ENCODE results near the gene DICER1.

The DICER1 gene

DNA sequence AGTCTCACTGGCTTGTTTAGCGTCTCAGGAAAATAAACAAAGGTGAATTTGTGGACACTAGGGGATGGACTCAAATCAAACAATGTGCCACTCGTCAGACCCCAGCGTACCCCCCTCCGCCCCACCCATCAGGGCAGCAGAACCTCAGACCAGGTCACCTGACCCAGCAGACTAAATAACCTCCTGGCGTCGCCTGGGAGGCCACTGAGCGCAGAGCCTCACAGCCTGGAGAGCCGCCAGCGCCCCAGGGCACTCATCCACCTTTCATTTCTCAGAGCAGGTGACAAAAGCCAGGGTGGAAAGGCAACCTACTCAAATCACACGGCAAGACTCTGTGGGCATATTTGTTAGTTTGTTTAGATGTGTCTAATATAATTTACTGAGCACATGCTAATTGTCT, 100.9 kb downstream of the DICER1 start:
- DNase-seq: no peak

DNA sequence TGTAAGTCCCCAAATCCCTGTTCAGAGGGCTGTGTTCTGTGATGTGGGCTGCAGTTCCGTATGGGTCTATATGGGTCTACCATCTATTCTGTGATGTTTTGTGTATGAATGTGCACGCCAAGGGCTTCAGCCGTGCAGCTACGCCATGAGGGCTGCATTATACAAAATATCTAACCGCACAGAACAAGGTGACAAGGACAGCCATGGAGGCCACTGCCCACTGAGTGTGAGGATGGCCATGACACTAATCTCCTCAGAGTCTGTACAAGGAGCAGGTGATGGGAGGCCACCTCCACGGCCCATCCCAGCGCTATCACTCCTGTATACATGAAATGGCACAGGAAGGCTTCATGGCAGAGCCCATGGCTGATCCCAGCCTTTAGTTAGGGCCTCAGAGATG, 102.0 kb downstream of the DICER1 start:
- DNase-seq: no peak

DNA sequence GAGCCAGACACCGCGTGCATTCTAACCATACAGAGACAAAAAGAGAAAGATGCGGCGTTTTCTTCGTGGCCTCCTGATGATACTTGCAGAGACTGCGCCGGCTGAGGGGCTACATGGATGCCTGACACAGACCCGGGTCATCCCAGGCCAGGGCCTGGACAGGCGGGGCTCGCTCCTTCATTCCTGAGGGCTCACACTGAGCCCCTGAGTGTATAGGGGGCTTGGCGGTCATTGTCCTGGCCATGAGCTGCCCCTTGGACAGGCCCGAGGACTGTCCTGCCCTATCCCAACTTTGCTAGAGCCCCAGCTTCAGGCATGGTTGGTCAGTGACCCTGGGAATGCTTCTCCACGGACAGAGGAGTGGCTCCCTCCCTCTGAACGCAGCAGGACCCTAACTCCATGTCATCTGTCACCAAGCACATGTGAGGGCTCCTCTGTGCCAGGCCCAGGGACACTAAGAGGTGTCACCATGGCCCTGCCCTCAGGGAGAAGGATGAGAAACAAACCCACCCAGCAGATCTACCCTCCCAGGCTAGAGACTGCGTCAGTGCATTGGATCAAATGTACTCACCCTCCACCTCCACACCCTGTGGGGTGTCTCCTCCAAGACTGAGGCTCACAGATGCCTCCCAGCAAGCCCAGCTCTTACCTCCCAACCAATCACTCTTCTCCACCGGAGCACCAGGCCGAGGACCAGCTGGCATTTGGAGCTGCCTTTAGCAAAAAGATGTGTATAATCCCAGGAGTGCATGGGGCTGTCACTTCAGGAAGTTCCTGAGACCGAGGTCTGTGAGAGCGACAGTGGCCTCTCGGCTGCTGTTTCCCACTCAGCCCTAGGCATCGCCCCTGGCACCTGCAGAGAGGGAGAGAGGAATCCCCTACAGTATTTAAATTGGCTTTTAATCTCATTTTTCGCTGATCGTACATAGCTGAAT, 102.7 kb downstream of the DICER1 start:
- no peak for DNase-seq

DNA sequence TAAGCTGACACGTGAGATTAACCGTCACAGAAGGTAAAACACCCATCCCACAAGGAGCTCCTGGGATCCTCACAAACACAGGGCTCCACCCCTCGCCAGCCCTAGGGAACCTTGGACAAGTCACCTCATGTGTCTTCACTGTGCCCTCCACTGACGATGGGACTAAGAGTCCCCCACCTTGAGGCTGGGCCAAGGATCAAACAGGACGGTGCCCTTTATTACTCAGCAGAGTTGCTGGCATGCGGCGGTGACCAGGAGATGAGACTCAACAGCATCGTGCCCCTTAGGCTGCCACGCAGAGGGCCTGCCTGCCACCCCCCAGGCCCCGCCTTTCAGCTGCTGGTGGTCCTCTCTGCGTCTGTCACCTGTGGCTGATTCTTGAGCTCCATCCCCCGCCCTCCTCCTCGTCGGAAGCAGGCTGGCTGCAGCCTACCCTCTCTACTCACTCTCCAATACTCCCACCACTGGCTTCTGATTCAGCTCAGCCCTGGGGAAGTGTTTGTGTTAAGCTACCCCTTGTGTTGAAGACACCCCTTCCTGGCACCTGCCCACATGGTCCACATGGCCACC, 105.2 kb downstream of the DICER1 start:
- DNase-seq: no peak

DNA sequence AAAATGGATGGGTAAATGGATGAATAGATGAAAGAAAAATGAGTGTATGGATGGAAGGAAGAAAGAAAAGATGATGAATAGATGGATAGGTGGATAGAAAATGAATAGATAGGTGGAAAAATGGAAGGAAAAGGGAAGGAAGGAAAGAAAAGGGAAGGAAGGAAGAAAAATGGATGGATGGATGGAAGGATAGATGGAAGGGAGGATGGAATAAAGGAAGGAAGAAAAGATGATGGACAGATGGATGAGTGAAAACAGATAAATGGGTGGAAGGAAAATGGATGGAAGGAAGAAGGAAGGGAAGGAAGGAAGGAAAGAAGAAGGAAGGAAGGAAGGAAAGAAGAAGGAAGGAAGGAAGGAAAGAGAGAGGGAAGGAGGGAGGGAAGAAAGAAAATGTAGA, 107.4 kb downstream of the DICER1 start:
- no peak for DNase-seq

DNA sequence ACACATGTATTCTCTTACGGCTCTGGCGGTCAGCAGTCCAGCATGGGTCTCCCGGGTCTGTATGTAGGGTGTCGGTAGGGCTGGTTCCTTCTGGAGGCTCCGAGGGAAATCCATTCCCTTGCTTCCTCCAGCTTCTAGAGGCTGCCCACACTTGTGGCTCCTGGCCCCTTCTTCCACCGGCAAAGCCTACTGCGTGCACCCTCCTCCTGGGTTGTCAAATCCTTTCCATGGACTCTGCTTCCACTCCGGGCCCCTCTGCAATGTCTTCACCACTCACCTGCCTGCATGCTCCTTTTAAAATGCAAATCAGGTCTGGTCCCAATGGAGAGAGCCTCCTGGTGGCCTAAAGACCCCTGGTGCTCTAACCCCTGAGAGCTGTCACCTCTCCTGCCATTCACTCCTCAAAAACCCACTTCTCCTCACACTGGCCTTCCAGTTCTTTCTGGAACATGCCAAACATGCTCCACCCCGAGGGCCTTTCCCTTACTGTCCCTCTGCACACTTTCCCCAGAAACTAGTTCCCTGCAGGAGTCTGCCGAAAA, 108.5 kb downstream of the DICER1 start:
- DNase-seq: no peak

DNA sequence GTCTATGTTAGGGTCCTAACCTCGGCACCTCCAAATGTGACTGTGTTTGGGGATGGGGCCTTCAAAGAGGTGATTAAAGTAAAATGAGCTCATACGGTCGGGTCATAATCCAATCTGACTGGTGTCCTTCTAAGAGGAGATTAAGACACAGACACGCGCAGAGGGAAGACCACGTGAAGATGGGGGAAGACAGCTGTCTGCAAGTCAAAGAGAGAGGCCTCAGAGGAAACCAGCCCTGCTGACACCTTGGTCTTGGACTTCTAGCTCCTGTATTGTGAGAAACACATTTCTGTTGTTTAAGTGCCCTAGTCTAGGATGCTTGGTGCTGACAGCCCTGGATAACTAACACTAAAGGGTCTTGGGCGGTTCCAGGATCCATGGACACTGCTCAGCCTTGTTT, 109.6 kb downstream of the DICER1 start:
- DNase-seq: no peak

DNA sequence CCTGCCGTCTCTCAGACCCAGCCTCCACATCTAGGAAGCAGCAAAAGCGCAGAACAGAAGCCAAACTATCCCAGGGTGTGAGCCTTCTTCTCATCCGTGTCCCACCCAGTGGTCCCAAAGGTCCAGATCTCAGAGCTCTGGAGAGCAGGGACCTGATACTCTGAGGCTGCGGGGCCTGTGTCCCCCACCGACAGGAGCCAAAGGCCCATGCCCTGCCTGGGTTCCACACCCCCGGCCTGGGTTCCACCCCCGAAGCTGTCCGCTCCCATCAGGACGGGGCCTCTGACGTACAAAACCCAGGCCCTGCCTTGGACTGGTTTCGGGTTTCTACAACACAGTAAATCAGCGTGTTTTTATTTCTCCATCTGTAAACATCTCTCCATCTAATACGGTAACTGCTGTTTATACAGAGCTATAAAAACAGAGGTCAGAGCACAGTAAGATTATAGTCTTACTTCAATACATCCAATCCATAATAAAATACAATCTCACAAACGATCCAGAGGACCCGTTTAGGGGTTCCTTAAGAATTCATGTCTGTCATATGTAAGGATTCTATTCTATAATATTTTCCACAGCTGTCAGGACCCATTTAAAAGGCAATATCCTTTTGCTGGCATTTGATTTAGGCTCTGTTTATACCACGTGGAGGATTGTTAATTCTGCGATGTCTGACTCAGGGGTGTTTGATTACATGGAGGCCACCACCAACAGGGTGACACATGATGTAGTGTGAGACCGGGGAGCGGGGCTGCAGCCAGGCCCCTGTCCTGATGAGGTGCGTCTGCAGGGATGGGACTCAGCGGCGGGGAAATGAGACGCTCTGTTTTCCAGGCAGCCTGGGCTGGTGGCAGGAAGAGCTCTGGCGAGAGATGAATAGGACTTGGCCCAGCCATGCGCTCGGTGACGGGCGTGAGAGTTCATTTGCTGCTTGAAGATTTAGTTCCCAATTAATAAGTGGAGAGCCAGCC, 110.3 kb downstream of the DICER1 start:
- no peak for DNase-seq

DNA sequence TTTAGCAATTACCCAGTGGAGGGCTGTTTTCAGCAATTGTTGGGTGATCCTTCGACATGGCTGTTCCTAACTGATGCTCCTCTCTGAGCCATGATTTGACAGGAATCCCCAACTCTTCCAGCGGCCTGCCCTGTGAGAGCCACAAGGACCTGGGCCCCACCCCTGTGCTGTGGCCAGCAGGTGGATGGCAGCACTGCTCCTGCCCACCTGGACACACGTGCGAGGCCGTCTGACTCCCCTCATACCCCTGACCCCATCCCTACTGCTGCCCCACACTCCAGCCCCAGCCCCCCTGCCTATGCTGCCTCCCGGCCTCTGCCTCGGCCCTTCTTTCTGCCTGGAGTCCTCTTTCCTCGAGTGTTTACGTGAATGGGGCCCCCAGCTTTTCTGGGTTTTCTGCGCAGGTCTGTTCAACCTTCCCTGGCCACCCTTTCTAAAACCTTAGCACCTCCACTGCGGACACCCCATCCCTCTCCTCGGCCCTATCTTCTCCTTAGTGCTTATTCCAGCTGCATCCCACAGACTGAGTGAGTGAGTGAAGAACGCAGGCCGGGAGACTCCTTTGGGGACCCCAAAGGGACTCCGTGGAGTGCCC, 111.4 kb downstream of the DICER1 start:
- DNase-seq: no peak

DNA sequence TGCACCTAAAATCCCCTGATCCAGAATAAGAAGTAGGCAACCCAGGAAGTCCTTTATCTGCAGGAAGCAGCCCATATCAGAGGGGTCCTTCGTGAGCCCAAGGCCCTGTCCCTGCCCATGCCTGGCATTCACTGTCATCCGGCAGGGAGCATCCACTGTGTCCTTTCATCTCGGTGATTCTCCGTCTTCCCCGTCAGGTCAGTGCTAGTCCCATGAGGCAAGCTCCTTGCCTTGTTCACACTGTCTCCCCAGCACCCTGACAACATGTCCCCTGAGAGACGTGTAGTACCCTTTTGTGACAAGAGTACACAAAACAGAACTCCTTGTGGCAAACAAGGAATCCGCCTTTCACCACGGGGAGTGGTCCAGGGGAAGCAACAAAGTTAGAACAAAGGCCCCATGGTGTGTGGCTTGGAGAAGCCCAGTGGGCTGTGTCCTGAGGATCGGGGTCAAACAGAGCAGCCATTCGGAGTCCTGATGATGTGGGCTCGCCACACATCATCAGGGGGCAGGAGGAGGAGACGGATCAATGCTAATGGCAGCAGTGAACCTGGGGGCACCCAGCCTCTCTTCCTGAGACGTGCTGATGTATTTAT, 112.1 kb downstream of the DICER1 start:
- no peak for DNase-seq

DNA sequence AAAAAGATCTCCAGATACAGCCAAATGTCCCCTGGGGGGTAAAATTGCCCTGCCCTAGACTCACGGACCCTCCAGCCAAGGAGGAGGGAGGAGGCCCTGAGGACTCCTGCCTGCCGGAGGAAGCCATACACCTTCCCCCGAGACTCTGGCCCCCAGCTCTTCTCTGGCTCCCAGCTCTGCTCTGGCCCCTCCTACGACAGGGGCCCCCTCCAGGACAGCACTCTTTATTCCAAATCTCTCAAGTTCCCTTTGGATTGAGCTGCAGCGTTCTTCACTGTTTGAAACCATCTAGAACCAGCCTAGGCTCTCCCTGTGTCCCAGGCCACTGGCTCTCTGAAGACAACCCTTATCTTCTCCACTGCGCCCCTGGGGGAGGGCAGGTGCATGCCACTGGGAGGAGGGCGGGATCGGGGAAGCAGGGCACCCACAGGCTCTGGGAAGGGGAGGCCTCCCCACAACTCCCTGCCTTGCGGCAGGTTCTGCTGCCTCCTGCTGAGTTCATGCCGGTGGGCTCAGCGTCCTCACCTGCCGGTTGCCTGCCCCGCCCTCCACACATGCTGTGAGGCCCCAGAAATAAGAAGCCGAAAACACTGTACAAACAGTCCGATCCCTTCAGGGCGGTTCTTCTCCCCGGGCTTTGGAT, 112.7 kb downstream of the DICER1 start:
- DNase-seq: no peak

DNA sequence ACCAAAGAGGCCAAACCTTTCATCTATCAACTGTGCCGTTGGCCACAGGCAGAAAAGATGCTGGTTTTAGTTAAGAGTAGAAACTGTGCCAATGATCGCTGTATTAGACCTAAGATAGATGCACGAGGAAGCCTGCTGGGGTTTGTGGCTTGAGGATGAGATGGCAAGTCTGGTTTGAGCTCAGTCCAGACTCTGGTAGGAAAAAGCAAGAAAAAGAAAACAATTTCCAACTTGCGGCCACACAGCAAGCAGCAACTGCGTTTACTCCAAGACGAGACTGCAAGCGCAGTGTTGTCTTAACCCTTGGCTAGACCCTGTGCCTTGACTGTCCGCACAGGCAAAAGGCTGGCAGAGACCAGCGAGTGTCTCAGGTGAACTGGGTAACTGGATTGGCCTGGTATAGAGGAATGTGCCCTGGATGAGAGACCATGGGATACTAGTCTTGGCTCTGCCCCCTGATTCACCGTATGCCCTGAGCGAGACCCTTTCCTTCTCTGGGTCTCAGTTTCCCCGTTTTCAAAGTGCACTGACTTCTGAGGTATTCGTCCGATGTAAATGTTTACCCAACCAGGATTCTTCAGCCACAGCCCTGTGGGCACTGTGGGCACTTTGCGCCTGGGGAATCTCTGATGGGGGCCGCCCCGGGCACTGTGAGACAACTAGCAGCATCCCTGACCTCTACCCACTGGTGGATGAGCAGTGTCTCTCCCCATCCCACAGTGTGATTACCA, 113.4 kb downstream of the DICER1 start:
- DNase-seq: no peak

DNA sequence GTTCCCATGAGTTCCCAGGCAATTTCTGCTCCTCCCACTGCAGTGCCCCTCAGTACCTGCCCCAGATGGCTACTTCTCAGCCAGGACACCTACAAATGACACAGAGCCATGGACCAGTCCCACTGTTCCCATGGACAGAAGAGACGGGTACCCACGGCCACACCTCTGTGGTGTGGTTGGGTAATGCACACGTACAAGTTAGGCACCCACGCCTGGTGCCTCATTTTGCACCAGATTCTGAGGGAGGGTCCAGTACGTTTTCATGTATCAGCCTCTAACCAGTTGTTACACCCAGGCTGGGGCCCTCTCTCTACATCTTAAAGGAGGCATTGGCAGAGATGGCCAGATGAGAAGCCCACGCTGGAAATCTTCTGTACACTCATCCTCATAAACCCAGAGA, 114.0 kb downstream of the DICER1 start:
- DNase-seq: no peak

DNA sequence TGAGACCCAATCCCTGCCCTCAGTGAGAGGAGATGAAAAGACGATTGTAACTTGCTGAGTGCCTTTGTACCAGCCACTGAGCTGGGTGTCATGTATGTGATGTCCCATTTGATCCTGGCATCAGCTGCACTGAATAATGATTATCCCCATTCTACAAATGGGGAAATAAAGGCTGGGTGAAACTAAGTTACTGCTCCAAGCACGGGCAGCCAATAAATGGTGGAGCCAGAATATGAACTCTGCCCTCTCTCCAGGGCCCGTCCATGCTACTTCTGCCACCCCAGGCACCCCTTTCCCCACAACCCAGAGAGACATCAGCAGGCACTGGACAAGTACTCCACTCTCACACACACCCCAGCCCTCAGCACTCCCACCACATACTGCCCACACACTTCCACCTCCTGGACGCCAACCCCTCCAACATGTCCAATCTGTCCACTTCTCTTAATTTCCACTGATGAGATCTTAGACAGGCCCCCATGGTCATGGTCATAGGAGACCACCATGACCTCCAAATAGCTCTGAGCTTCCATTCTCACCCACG, 115.8 kb downstream of the DICER1 start:
- no peak for DNase-seq

DNA sequence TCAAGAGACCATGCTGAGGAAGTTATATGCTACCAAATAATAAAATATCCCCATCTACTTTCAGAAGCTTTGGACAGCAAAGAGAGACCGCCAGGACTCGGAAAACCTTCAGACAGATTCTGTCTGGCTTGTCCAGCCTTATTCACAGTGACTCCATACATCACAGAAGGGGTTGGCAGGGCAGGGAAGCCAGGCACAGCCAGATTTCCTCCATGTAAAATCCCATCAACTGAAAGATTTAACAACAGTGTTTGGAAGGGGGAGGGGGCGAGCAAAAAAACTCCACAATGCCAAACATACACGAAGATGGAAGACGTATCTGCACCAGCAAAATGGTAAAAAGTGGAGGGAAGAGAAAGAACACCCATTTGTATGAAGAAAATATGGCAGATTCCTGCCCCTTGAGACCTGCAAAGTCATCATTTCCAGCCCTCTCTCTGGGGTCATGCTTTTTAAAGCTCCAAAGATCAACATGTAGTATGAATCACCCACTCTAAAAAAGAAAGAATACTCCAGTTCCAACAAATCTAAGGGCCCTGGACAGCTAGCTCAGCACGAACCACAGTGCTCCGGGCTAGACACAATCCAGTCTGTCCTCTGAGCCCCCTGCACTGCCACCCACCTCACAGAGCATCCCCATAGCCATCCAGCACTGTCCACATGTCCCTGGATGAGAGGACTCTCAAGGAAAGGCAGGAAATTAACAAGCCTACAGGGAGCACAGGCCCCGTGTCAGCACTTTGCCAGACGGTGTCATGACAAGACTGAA, 116.4 kb downstream of the DICER1 start:
- DNase-seq: no peak

DNA sequence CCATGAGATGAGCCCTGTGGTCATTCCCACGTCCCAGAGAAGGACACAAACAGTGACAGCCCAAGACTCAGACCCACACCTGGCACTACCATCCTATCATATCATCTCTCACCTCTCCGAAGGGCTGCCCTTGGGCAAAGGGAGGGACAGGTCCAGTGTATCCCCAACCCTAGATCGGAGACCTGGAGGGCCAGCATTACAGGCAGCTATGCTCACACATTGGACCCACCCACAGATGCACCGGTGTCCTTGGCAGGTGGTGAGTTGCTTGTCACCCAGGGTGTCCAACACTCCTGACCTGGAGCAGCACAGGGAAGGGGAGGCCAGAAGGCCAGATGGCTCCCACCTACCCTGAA, 117.4 kb downstream of the DICER1 start:
- no peak for DNase-seq

DNA sequence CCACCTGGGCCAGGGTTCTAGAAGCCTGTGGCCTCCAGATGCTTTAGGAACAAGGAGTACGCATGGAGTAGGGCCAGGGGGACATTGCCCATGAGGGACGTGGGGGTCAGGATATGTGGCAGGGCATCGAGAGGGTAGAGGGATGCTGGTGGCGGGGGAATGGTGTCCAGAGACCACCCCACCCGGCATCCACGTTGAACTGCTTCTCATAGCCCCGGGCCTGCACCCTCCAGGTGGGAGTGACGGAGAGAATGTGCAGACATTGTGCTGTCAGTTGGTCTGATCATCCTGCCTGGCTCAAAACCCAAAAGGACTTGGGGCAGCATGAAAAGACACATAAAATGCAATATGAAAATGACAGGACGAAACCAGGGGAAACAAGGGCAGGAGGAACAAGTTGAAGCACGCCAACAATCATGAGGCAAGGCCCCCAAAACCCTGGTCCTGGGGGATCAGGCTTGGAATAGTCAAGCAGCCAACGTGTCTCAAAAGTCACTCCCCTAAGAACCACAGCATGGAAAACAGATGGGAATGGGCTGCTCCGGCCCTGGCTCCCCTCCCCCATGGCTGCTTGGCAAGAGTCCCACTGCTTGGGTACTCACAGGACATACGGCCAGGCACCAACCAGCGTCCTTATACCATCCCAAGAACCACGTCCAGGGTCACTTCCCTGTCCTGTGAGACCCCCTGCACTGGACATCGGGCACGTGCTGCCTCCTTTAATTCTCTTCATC, 117.9 kb downstream of the DICER1 start:
- DNase-seq: no peak

DNA sequence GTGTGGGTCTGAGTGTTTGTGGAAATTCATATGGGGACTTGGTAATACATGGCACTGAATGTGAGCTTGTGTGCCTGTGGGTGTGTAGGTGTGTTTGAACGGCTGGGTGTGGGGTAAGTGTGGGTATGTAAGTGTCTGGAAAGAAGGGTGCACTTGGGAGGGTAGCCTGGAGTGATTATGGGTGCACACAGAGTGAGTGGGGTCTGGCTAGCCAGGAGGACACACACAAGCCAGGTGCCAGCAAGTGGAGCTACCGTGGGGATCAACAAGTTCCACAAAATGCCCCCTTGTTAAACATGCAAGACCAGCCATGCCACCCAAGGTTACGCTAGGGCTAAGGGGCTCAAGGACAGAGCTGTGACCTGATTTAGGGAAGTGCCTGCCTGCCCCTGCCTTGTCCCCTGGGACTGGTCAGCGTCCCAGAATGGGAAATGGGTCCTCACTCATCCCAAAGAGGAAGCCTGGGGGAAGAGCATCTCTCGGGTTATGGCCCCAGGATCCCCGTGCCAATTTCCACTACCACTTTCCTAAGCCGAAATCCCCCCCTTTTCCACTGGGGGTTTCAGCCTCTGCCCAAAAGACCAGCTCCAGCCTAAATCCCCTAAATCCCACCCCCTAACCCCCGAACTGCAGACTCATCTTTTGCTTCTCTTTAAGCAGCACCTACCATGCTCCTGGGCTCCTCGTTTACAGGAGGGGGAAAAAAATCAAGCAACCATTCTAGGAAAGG, 118.6 kb downstream of the DICER1 start:
- DNase-seq: no peak

DNA sequence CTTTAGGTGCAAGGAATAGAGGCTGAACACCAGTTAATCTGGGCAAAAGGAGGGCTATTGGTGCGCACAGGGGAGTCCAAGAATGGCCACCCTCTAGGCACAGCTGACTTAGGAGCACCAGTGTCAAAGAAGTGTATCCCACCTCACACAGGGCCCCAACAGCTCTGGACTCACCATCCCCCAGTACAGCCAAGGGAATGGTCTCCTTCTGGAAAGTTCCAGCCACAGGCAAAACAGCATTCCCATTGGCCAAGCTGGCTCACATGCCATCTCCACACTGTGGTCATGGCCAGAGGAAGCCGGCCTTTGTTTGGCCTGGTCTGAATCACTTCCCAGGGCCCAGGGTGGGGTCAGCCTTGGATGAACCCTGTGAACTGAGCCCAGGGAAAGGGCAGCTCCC, 120.1 kb downstream of the DICER1 start:
- no peak for DNase-seq

Data from kidney glomerular epithelial cell (primary cell).